ENCODE data around the gene PHKB. TPM values are rescaled to one million over a fixed set of nuclear protein-coding genes. Genes with fewer than 3 reads are reported as not detected.
A peak's percentile ranks its signal among the peaks of the same experiment; 100 is the strongest.
"Not testable (repeated sequence)": the region's sequence is repeated elsewhere in the genome, so short reads cannot be mapped to it uniquely, and the experiment has no call there.

The PHKB gene
- total and polyA plus RNA-seq, 2 donors (not counting 1 experiment from before 2014, with no cell fraction given): 50.4 to 223 TPM

- H2AFZ ChIP-seq (ENCODE audit: insufficient read depth, low read depth, low read length, poor library complexity, severe bottlenecking); H3K4me2 ChIP-seq (replicated peaks; ENCODE audit: low read depth, low read length, poor library complexity, severe bottlenecking); POLR2A ChIA-PET; H3K4me3 Mint-ChIP-seq; ATAC-seq (ENCODE audit: low read depth); H3K9me3 ChIP-seq (ENCODE audit: control extremely low read depth in 1 of 3, control insufficient read depth in 2 of 3, insufficient read depth in 1 of 3, low read length in 2 of 3); H3K27me3 ChIP-seq (replicated peaks in 1 of 4; ENCODE audit: control extremely low read depth in 1 of 4, control insufficient read depth in 3 of 4, insufficient read depth in 4 of 4, low read length in 3 of 4); H3K27me3 Mint-ChIP-seq; H3K9me3 Mint-ChIP-seq (ENCODE audit: insufficient read depth); H3K9ac ChIP-seq (ENCODE audit: low read length); H3K27ac ChIP-seq (ENCODE audit: low read length in 2 of 2); H3K4me3 ChIP-seq (ENCODE audit: control extremely low read depth in 1 of 5, extremely low read depth in 1 of 5, insufficient read depth in 1 of 5, low read depth in 2 of 5, low read length in 4 of 5); H3K36me3 ChIP-seq (replicated peaks in 1 of 2; ENCODE audit: control extremely low read depth in 1 of 2, control insufficient read depth in 1 of 2, extremely low read depth in 1 of 2, insufficient read depth in 2 of 2, low read length in 1 of 2); DNase-seq; intact Hi-C loops (cut with micrococcal nuclease): not testable (repeated sequence)
- H4K20me1 ChIP-seq (ENCODE audit: control insufficient read depth, insufficient read depth, low read length, poor library complexity, severe bottlenecking): peaks cover 19% of the 10 kb centered on the region
- H3K4me1 ChIP-seq (ENCODE audit: control insufficient read depth in 2 of 2, insufficient read depth in 2 of 2, low read length in 2 of 2): peaks cover 12 to 29% of the 10 kb centered on the region in 2 donors
- CTCF ChIA-PET: interaction anchor here (1.2 to 2.3 kb wide), 3 partner anchors 10 to 26 kb away, joined by 3 to 7 read pairs (median 3); no protein-coding TSS in a partner anchor
- H3K79me2 ChIP-seq (ENCODE audit: control insufficient read depth, insufficient read depth, low read length): peaks cover 93% of the 10 kb centered on the region
- Mint-ChIP-seq H3K27ac (peak overlapping the region; percentile 60), H3K4me1 (peaks cover 61% of the 10 kb centered on the region)
- 100% methylated on average over 1 of the region's 7 CpGs for WGBS (ENCODE audit: insufficient coverage)
Measured at GRCh38 chr16:47468070-47468689, 7.0 kb downstream of the PHKB start.

GRCh38 chr16:47469227-47469626 lies 8.1 kb downstream of the PHKB start:
- CTCF ChIA-PET: interaction anchor here (1.2 to 1.5 kb wide), 2 partner anchors 12 to 24 kb away, joined by 3 to 4 read pairs; no protein-coding TSS in a partner anchor
- POLR2A ChIA-PET: no interaction called here
- WGBS (ENCODE audit: insufficient coverage): no CpG with 5 or more reads among the region's 1 CpG
- no peak for DNase-seq
- H3K4me3 Mint-ChIP-seq: no peak overlapping the region
- Histone ChIP-seq H3K9me3 (ENCODE audit: control extremely low read depth in 1 of 3, control insufficient read depth in 2 of 3, insufficient read depth in 1 of 3, low read length in 2 of 3) (no peaks in the 10 kb centered on the region), H3K9ac (ENCODE audit: low read length) (no peak overlapping the region), H3K79me2 (ENCODE audit: control insufficient read depth, insufficient read depth, low read length) (peaks cover 89% of the 10 kb centered on the region), H3K36me3 (replicated peaks in 1 of 2; ENCODE audit: control extremely low read depth in 1 of 2, control insufficient read depth in 1 of 2, extremely low read depth in 1 of 2, insufficient read depth in 2 of 2, low read length in 1 of 2) (peaks cover 2 to 10% of the 10 kb centered on the region in 2 experiments), H3K4me3 (ENCODE audit: control extremely low read depth in 1 of 5, extremely low read depth in 1 of 5, insufficient read depth in 1 of 5, low read depth in 2 of 5, low read length in 4 of 5) (no peak overlapping the region), H3K27me3 (replicated peaks in 1 of 4; ENCODE audit: control extremely low read depth in 1 of 4, control insufficient read depth in 3 of 4, insufficient read depth in 4 of 4, low read length in 3 of 4) (no peaks in the 10 kb centered on the region), H3K27ac (ENCODE audit: low read length in 2 of 2) (no peak overlapping the region), H3K4me2 (replicated peaks; ENCODE audit: low read depth, low read length, poor library complexity, severe bottlenecking) (no peak overlapping the region), H4K20me1 (ENCODE audit: control insufficient read depth, insufficient read depth, low read length, poor library complexity, severe bottlenecking) (peaks cover 20% of the 10 kb centered on the region), H3K4me1 (ENCODE audit: control insufficient read depth in 2 of 2, insufficient read depth in 2 of 2, low read length in 2 of 2) (peaks cover 6 to 19% of the 10 kb centered on the region in 2 donors), H2AFZ (ENCODE audit: insufficient read depth, low read depth, low read length, poor library complexity, severe bottlenecking) (no peak overlapping the region)
- no peaks in the 10 kb centered on the region for H3K27me3 Mint-ChIP-seq
- TF ChIP-seq EZH2 (IDR thresholded peaks at IDR 0.05; ENCODE audit: borderline replicate concordance, insufficient read depth, low read depth, low read length, poor library complexity, severe bottlenecking): no peak
- TF ChIP-seq CTCF (IDR thresholded peaks at IDR 0.05): no peak
- H3K9me3 Mint-ChIP-seq (ENCODE audit: insufficient read depth): no peaks in the 10 kb centered on the region
- ATAC-seq (ENCODE audit: low read depth): no peak
- peaks cover 52% of the 10 kb centered on the region for H3K4me1 Mint-ChIP-seq
- intact Hi-C loops (cut with micrococcal nuclease): no loop called here
- no peak overlapping the region for H3K27ac Mint-ChIP-seq

Data from B cell (primary cell).